GM18508 (cell line): Measurements from ENCODE around the gene NOX4.

Source experiments
- ATAC-seq: cut with Tn5 transposase; IDR thresholded peaks from one replicate; pipeline ENCODE4 v1.9.1; 2021; ENCODE audit warnings: moderate number of reproducible peaks; ENCODE audit not compliant: insufficient read depth, unreplicated experiment

NOX4 gene

DNA sequence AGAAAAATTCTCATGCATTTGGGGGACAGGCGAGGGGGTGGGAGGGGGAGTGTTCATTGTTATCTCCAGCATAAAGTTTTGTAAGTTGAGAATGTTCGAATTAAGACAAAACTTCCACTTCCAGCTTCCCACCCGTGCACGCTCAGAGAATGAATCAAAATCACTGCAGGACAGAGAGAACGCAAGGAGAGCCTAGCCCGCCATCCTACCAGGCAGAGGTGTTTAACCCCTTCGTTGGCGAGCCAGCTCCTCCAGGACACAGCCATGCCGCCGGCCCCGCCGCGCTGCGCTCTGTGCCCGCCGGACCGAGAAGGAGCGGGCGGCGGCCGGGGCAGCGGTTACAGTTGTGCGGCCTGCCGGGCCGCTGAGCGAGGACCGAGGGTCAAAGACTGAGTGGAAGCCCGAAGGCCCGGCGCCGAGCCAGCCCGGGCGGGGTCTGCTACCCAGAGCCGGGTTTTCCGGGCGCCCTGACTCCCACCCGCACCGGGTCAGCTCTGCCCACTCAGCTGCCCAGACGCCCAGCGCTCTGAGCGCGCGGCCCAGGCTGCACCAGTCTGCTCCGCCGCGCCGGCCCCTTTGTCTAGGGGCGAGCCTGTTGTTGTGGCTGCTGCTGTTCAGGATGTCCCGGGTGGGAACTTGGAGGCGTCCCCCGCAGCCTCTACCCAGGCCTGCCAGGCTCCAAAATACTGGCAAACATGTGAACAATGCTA is at the start of gene NOX4:
TSS of gene NOX4 (minus strand) at position 395 of the 710 bp plus-strand sequence. CDS start at position 266, 129 bp downstream.
- no peak for ATAC-seq

GRCh38 chr11:89540826-89541225 is 49.7 kb upstream of the NOX4 start:
- ATAC-seq, result no peak

- ATAC-seq, result no peak
These were observed 46.8 kb upstream of the NOX4 start for GRCh38 chr11:89537936-89538335.

- no peak for ATAC-seq
These were observed 45.8 kb upstream of the NOX4 start for GRCh38 chr11:89536926-89537325.

GRCh38 chr11:89535221-89535620 is 44.0 kb upstream of the NOX4 start:
- no peak for ATAC-seq

DNA sequence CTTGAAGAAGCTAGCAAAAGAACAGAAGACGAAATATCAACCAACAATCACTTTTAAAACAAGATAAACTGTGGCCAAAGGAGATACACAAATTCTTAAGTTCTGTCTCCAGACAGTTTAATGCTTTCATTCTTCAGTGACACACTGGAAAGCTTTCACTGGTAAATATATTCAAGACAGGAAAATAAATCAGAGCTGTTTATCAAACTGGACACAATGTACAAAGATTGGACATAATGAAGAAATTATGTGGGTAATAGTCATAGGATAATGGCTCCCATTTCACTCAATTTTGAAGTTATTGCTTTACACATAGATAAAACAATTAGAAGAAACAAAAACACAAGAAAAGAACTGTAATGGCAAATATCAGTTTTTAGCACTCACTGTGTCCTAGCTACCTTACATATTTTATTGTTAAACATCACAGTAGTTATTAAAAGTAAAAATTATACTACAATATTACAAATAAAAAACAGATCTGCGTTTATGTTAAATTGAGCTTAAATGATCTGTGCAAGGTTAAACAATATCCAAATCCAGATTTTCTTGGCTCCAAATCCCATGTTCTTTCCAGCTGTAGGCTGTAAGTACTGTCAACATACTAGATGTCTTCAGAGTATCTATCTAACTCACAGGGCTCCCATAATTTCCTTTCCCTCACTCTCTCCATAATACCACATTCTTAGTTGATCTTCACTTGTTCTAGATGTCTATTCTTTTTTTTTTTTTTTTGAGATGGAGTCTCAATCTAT is 38.6 kb upstream of the NOX4 start:
- ATAC-seq, result no peak

GRCh38 chr11:89521792-89522191 is 30.6 kb upstream of the NOX4 start:
- no peak for ATAC-seq

- ATAC-seq, result no peak
These were observed 30.1 kb upstream of the NOX4 start for GRCh38 chr11:89521294-89521693.

GRCh38 chr11:89516496-89516895 is 25.3 kb upstream of the NOX4 start:
- no peak for ATAC-seq

DNA sequence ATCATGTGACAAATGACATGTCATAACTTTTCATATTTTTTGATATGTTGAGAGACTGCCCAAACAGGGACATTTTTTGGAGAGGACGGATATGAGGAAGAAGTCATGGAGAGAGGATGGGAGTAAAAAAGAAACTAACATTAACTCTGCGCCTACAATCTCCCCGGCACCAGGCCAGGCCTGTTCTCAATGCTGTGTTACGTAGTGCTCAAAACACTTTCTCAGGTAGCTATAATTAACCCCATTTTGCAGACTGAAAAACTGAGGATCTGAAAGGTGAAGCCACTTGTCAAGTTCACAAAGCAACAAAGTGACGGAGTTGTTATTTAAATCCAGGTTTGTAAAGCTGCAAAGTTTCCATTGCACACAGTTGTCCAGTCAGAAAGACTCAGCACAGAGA is 17.4 kb upstream of the NOX4 start:
- no peak for ATAC-seq

- ATAC-seq, result no peak
These were observed 13.1 kb upstream of the NOX4 start for GRCh38 chr11:89504270-89504669.

GRCh38 chr11:89503422-89503821 is 12.2 kb upstream of the NOX4 start:
- no peak for ATAC-seq

GRCh38 chr11:89502301-89502700 is 11.1 kb upstream of the NOX4 start:
- no peak for ATAC-seq

DNA sequence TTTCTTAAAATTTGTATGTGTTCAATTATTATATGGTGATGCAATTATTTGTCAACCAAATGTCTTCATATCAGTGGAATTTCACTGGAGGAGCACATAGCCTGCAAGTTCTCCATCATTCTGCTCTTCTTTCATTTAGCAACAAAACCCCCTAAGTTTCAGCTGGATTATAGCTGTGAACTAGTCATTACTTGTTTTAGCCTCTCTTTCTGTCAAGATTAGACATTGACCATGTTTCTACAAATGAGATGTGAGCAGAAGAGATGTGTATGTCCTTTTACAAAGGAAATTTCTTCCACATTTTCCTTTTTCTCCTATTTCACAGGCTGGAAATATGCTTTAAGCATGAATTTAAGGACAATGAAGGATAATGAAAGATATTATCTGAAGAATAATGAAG is 9.2 kb upstream of the NOX4 start:
- no peak for ATAC-seq

DNA sequence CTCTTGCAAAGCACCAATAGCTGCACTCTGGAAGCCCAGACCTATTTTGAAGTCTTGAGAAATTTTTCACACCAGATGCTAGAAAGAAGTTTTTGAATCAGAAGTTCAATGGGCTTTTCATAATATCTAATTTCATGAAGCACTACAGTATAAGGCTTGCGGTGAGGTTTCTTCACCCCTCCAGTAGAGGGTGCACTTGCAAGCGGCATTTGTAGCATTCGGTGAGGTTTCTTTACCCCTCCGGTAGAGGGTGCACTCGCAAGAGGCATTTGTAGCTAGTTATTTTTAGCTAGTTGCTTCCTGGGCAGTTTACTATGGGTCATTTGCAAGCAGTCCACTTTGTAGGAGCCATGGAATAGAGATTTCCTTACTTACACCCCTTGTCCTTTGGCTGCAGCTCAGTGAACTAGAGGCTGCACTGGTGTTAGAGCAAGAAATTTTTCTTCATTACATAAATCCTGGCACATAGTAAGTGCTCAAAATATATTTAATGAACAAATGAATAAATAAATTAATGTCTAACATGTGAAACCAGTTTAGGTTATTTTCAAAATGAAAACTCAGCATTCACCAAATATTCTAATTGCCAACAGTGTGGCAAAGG is 7.8 kb upstream of the NOX4 start:
- ATAC-seq, result no peak

- no peak for ATAC-seq
These were observed 4.8 kb upstream of the NOX4 start for GRCh38 chr11:89495951-89496350.

GRCh38 chr11:89493431-89493830 is 2.3 kb upstream of the NOX4 start:
- no peak for ATAC-seq

- ATAC-seq, result no peak
These were observed 584 bp downstream of the NOX4 start for GRCh38 chr11:89490602-89490980.

DNA sequence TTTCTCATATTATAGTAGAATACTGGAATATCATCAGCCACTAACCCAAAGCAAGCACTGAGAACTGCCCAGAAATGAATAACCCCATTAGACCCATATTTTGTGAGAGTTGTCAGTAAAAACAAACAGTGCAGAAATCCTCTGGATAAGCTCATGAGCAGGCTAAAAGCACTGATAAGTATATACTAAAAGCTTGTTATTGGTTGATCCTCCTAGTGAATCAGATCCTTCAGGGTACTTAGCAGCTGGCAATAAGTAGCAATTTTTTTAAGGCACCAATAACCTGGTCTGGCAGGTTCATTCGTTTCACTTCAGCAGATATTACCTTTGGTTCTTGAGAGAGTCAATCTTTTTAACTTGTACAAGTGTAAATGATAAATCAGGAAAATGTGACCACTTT is 1.2 kb downstream of the NOX4 start:
- no peak for ATAC-seq

DNA sequence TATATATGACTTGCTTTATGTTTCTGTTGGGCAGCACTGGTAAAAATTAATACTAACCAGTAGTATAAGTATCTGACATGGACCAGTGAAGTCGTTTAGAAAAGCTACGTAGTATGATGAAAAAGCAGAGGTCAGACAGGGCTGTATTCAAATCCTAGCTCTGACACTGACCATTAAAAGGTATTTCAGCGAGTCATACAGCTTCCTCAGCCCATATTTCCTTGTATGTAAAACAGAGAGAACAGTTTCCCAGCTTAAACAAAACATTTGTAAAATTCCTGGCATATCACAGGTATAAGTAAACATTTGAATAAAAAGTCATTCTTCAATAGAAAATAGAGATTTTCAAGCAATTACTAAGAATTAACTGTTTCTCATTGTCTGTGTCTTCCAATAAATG is 4.2 kb downstream of the NOX4 start:
- ATAC-seq, result no peak

- no peak for ATAC-seq
These were observed 6.3 kb downstream of the NOX4 start for GRCh38 chr11:89484896-89485295.

- ATAC-seq, result no peak
These were observed 14.0 kb downstream of the NOX4 start for GRCh38 chr11:89477175-89477574.
